Gastrocnemius medialis (tissue), 4 donors: ENCODE measurements around the gene SLC16A10. TPM values are rescaled to one million over a fixed set of nuclear protein-coding genes. Genes with fewer than 3 reads are reported as not detected.

ENCODE experiments used
- ATAC-seq, 2 donors: fragments of 150-250 bp; one replicate each; pipeline ENCODE4 v1.9.1; 2016
- DNase-seq, 2 donors: peaks; one replicate each; pipeline ENCODE4 v3.0.0-alpha.2; 2019
- H3K27ac ChIP-seq, 4 donors: fragments of 200-600 bp; sonication (generic); 1 replicate in 1 of 4; 2 replicates in 3 of 4; pipeline ENCODE4 v1.5.1; 2016 to 2018; ENCODE audit warnings: mild to moderate bottlenecking in 2 of 4, moderate library complexity in 1 of 4
- H3K27me3 ChIP-seq, 3 donors: fragments of 200-600 bp; sonication (generic) in 2 of 3; 1 replicate in 1 of 3; 2 replicates in 2 of 3; pipeline versions ENCODE4 v1.5.1 to v1.6.0; 2016 to 2019; ENCODE audit warnings: mild to moderate bottlenecking in 1 of 3, moderate library complexity in 1 of 3
- H3K36me3 ChIP-seq, 2 donors: fragments of 200-600 bp; sonication (generic) in 1 of 2; one replicate each; pipeline ENCODE4 v1.5.1; 2017 to 2018
- H3K4me1 ChIP-seq, 2 donors: fragments of 200-600 bp; sonication (generic) in 1 of 2; one replicate each; pipeline ENCODE4 v1.5.1; 2016 to 2017; ENCODE audit warnings: mild to moderate bottlenecking in 2 of 2
- H3K4me3 ChIP-seq, 4 donors: fragments of 200-600 bp; sonication (generic) in 3 of 4; 1 replicate in 1 of 4; 2 replicates in 3 of 4; pipeline ENCODE4 v1.5.1; 2016 to 2019; ENCODE audit warnings: mild to moderate bottlenecking in 2 of 4
- H3K9me3 ChIP-seq, 3 donors: fragments of 200-600 bp; sonication (generic) in 2 of 3; 1 replicate in 1 of 3; 2 replicates in 2 of 3; pipeline ENCODE4 v1.5.1; 2016 to 2019
- CTCF ChIP-seq, 5 experiments: fragments of 450-650 bp in 3 of 5; fragments of 200-600 bp in 2 of 5; sonication (generic) in 2 of 5; IDR thresholded peaks in 4 of 5; conservative IDR thresholded peaks in 1 of 5; 1 replicate in 4 of 5; 2 replicates in 1 of 5; pipeline ENCODE4 v1.5.1; 2016 to 2019; ENCODE audit warnings: antibody characterized with exemption in 5 of 5, mild to moderate bottlenecking in 3 of 5, moderate library complexity in 3 of 5
- POLR2A ChIP-seq, 2 donors: fragments of 450-650 bp; IDR thresholded peaks; one replicate each; pipeline ENCODE4 v1.6.1; 2017; ENCODE audit warnings: antibody characterized with exemption in 2 of 2, mild to moderate bottlenecking in 2 of 2, moderate library complexity in 2 of 2
- in situ Hi-C, 4 donors: fragments of 200-750 bp; cut with MboI; loops; one replicate each; pipeline versions ENCODE4 v1.15.0 to v1.8.0; 2017; ENCODE audit warnings: low sequenced_read_pairs in 4 of 4
- intact Hi-C: fragments of 100-400 bp; cut with DNase I; formaldehyde crosslinking; loops from one replicate; pipeline ENCODE4 v1.15.1; 2023; ENCODE audit warnings: low total_unique reads
- total RNA-seq, 4 donors: library from RNA; depleted of rRNA; stranded (reverse); fragments of >200 nt; gene quantifications; one replicate each; pipeline versions ENCODE4 v1.1.0 to v1.2.3, GENCODE V29; 2016

The SLC16A10 gene
- total RNA-seq, 4 donors from 2014 or later: 81.5 to 167 (median 144) TPM

- Histone ChIP-seq H3K4me3 (peak overlapping the region; percentile 54 to 99 (median 86)), H3K4me1 (peaks cover 12 to 14% of the 10 kb centered on the region in 2 donors), H3K27me3 (no peaks in the 10 kb centered on the region), H3K36me3 (no peaks in the 10 kb centered on the region), H3K9me3 (no peaks in the 10 kb centered on the region), H3K27ac (peak overlapping the region; percentile 55 to 97 (median 91))
- ATAC-seq: no peak
- in situ Hi-C loops: loop anchor here (10.0 to 25.0 kb wide), 3 partner anchors 379 to 804 kb away; partner anchors contain the start of gene CCN6 (in 1 of the 4)
- no peak for TF ChIP-seq POLR2A (IDR thresholded peaks at IDR 0.05)
- no peak for TF ChIP-seq CTCF (IDR thresholded peaks at IDR 0.05 in 4 of 5, conservative IDR thresholded peaks at IDR 0.05 in 1 of 5)
- no peak for DNase-seq
- intact Hi-C loops: loop anchor here (1.0 to 2.0 kb wide), 5 partner anchors 30 to 784 kb away; partner anchors contain the start of gene REV3L
Measured at GRCh38 chr6:111258615-111259088, 171.3 kb downstream of the SLC16A10 start.

- in situ Hi-C loops (loop anchor here (10.0 to 25.0 kb wide), 3 partner anchors 378 to 803 kb away; partner anchors contain the start of gene CCN6 (in 1 of the 4)), intact Hi-C loops (loop anchor here (1.0 to 2.0 kb wide), 5 partner anchors 30 to 784 kb away; partner anchors contain the start of gene REV3L)
Measured at GRCh38 chr6:111259089-111259831, 172.0 kb downstream of the SLC16A10 start.

GRCh38 chr6:111260570-111261298 lies 173.4 kb downstream of the SLC16A10 start:
- in situ Hi-C loops: loop anchor here (10.0 to 25.0 kb wide), 3 partner anchors 377 to 802 kb away; partner anchors contain the start of gene CCN6 (in 1 of the 4)
- intact Hi-C loops: no loop called here
- H3K4me3 ChIP-seq: peak overlapping the region in 1 of 4 donors; percentile 96
- no peaks in the 10 kb centered on the region for H3K9me3 ChIP-seq
- ATAC-seq (no peak), DNase-seq (no peak)
- no peak overlapping the region for H3K27ac ChIP-seq
- no peaks in the 10 kb centered on the region for H3K27me3 ChIP-seq
- H3K36me3 ChIP-seq: peaks cover 0 to 13% of the 10 kb centered on the region in 2 donors
- TF ChIP-seq POLR2A (IDR thresholded peaks at IDR 0.05) (no peak), CTCF (IDR thresholded peaks at IDR 0.05 in 4 of 5, conservative IDR thresholded peaks at IDR 0.05 in 1 of 5) (no peak)
- peaks cover 12 to 14% of the 10 kb centered on the region in 2 donors for H3K4me1 ChIP-seq

More at GRCh38 chr6:111259089-111259831, 172.0 kb downstream of the SLC16A10 start:
- Histone ChIP-seq H3K4me1 (peaks cover 12 to 14% of the 10 kb centered on the region in 2 donors), H3K27me3 (no peaks in the 10 kb centered on the region), H3K27ac (peak overlapping the region; percentile 84 to 97 (median 91)), H3K4me3 (peak overlapping the region; percentile 69 to 99 (median 86)), H3K9me3 (no peaks in the 10 kb centered on the region), H3K36me3 (peaks cover 0 to 3% of the 10 kb centered on the region in 2 donors)
- peak; percentile 99 for ATAC-seq
- DNase-seq: peak; percentile 98 to 99
- TF ChIP-seq CTCF (IDR thresholded peaks at IDR 0.05 in 4 of 5, conservative IDR thresholded peaks at IDR 0.05 in 1 of 5): peak; percentile 94 to 97 (median 95)
- TF ChIP-seq POLR2A (IDR thresholded peaks at IDR 0.05): peak; percentile 69 to 72

- Histone ChIP-seq H3K9me3 (no peaks in the 10 kb centered on the region), H3K27ac (peak overlapping the region in 1 of 4 donors; percentile 29), H3K36me3 (peaks cover 0 to 25% of the 10 kb centered on the region in 2 donors), H3K4me1 (peaks cover 24 to 26% of the 10 kb centered on the region in 2 donors), H3K27me3 (no peaks in the 10 kb centered on the region), H3K4me3 (no peak overlapping the region)
- TF ChIP-seq POLR2A (IDR thresholded peaks at IDR 0.05) (no peak), CTCF (IDR thresholded peaks at IDR 0.05 in 4 of 5, conservative IDR thresholded peaks at IDR 0.05 in 1 of 5) (no peak)
- ATAC-seq: no peak
- in situ Hi-C loops (loop anchor here (10.0 to 25.0 kb wide), 3 partner anchors 373 to 798 kb away; partner anchors contain the start of gene CCN6 (in 1 of the 4)), intact Hi-C loops (no loop called here)
- no peak for DNase-seq
Measured at GRCh38 chr6:111263837-111264236, 176.5 kb downstream of the SLC16A10 start.
